ENCODE data around the gene CORO2A. TPM values are rescaled to one million over a fixed set of nuclear protein-coding genes. Genes with fewer than 3 reads are reported as not detected.

The CORO2A gene
- total and polyA plus RNA-seq, 10 of the 15 experiments (the other 5 are each of a cell fraction or from before 2014, with no cell fraction given), result 1.0 to 5.3 (median 3.5) TPM

DNA sequence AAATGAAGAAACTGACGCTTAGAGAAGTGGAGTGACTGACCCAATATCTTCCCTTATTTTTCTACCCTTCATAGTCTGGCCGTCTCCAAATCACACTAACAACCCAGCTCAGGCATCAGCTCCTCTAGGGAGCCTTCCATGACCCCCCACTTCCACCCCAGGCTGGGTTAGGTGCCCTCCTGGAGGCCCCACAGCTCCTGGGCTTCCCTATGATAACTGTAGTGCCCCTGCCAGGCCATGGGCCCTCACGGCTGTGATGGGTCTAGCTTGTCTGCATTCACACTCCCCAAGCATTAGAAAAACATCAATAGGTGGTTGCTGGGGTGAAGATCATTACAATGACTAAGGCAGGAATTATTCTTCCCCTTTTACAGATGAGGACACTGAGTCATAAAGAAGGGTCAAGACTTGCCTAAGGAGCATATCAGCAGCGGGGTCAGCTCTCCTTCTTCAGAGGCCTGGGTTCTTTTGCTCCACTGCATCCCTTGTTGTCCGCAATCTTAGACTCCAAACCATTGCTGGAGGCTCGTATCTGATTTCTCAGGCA is 7.3 kb downstream of the CORO2A start:
- no peaks in the 10 kb centered on the region for H3K36me3 ChIP-seq (ENCODE audit: control insufficient read depth in 2 of 2, insufficient read depth in 2 of 2, low read length in 1 of 2)
- H3K27me3 ChIP-seq (replicated peaks in 1 of 2; ENCODE audit: control insufficient read depth in 2 of 2, insufficient read depth in 2 of 2, low read length in 1 of 2), result no peaks in the 10 kb centered on the region; a peak in 1 of 4 replicates
- WGBS (ENCODE audit: insufficient coverage, insufficient replicate concordance, low lambda C conversion rate, missing lambda C conversion rate), result 60% methylated on average over 6 of the region's 6 CpGs
- ATAC-seq (no peak), FAIRE-seq (no peak), DNase-seq (ENCODE audit: low read depth, low spot score) (no peak)
- no TSS peak for BruUV-seq (replicated peaks)
- no peak overlapping the region for H3K27ac ChIP-seq (ENCODE audit: control insufficient read depth, insufficient read depth)
- H4K20me1 ChIP-seq (ENCODE audit: control insufficient read depth, insufficient read depth), result no peaks in the 10 kb centered on the region
- H3K9ac ChIP-seq (ENCODE audit: control insufficient read depth, insufficient read depth, low read length), result no peak overlapping the region
- intact Hi-C loops (cut with micrococcal nuclease; ENCODE audit: unreplicated experiment), result no loop called here
- no peak overlapping the region for H3K4me3 ChIP-seq
- no peaks in the 10 kb centered on the region for H3K79me2 ChIP-seq (ENCODE audit: control insufficient read depth, insufficient read depth, low read length)
- ChIA-PET SMC1A (ENCODE audit: uncharacterized antibody, unreplicated experiment) (no interaction called here), RAD21 (ENCODE audit: unreplicated experiment) (interaction anchor here (0.8 kb wide), 1 partner anchor 63 kb away, joined by 3 read pairs; no protein-coding TSS in a partner anchor), POLR2A (no interaction called here), CTCF (no interaction called here)
- no peak overlapping the region for H3K4me2 ChIP-seq (ENCODE audit: control insufficient read depth, insufficient read depth)
- H3K9me3 ChIP-seq (replicated peaks; ENCODE audit: control insufficient read depth, insufficient read depth, low read length), result no peaks in the 10 kb centered on the region
- no peak overlapping the region for H2AFZ ChIP-seq (ENCODE audit: control insufficient read depth, low read depth, low read length)
- in situ Hi-C loops (cut with MboI), result no loop called here
- no peaks in the 10 kb centered on the region for H3K4me1 ChIP-seq (ENCODE audit: control insufficient read depth, insufficient read depth, low read length)
- TF ChIP-seq POLR2A (IDR thresholded peaks at IDR 0.05; ENCODE audit: low read depth, low read length) (no peak), FOS (IDR thresholded peaks at IDR 0.05; ENCODE audit: borderline replicate concordance, extremely low read depth, insufficient read length) (no peak), CBX5 (IDR thresholded peaks at IDR 0.05; ENCODE audit: low read depth) (no peak), CBFB (IDR thresholded peaks at IDR 0.05; ENCODE audit: low read depth) (no peak), NFYA (IDR thresholded peaks at IDR 0.05; ENCODE audit: borderline replicate concordance, low read depth, low read length) (no peak), BCL11A (IDR thresholded peaks at IDR 0.05; ENCODE audit: low read depth, low read length) (no peak), CEBPZ (IDR thresholded peaks at IDR 0.05; ENCODE audit: low read depth, low read length) (no peak), E4F1 (IDR thresholded peaks at IDR 0.05; ENCODE audit: borderline replicate concordance, partially characterized antibody) (no peak), SIN3A (IDR thresholded peaks at IDR 0.05; ENCODE audit: low read depth, low read length) (no peak), MEF2B (IDR thresholded peaks at IDR 0.05; ENCODE audit: partially characterized antibody, poor library complexity, severe bottlenecking) (no peak), POLR2AphosphoS5 (IDR thresholded peaks at IDR 0.05; ENCODE audit: low read length) (no peak), ZBTB4 (CRISPR knock-in tag; IDR thresholded peaks at IDR 0.05) (no peak), RB1 (IDR thresholded peaks at IDR 0.05; ENCODE audit: borderline replicate concordance) (no peak), JUNB (IDR thresholded peaks at IDR 0.05) (no peak)
- TF ChIP-seq, protein P1, sequence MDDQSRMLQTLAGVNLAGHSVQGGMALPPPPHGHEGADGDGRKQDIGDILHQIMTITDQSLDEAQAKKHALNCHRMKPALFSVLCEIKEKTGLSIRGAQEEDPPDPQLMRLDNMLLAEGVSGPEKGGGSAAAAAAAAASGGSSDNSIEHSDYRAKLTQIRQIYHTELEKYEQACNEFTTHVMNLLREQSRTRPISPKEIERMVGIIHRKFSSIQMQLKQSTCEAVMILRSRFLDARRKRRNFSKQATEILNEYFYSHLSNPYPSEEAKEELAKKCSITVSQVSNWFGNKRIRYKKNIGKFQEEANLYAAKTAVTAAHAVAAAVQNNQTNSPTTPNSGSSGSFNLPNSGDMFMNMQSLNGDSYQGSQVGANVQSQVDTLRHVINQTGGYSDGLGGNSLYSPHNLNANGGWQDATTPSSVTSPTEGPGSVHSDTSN (IDR thresholded peaks at IDR 0.05; ENCODE audit: insufficient replicate concordance, low read depth, low read length), result no peak
